HFFc6 (cell line): ENCODE measurements around the gene STEAP3. TPM values are rescaled to one million over a fixed set of nuclear protein-coding genes. Genes with fewer than 3 reads are reported as not detected.
A peak's percentile ranks its signal among the peaks of the same experiment; 100 is the strongest.

Source experiments
- DNase-seq: peaks from one replicate; pipeline ENCODE4 v3.0.0-alpha.2; 2018
- H3K27ac Mint-ChIP-seq: 2 replicates; pipeline ENCODE4 v1.8.0; 2020; ENCODE audit warnings: mild to moderate bottlenecking, mixed read lengths
- H3K27me3 Mint-ChIP-seq: 2 replicates; pipeline ENCODE4 v1.8.0; 2021; ENCODE audit warnings: mild to moderate bottlenecking, moderate library complexity, mixed read lengths; ENCODE audit not compliant: insufficient read depth
- H3K36me3 Mint-ChIP-seq: 2 replicates; pipeline ENCODE4 v1.8.0; 2021; ENCODE audit warnings: low read depth, mixed read lengths
- H3K4me1 Mint-ChIP-seq: 2 replicates; pipeline ENCODE4 v1.8.0; 2020; ENCODE audit warnings: low read depth, mixed read lengths
- H3K4me3 Mint-ChIP-seq: 2 replicates; pipeline ENCODE4 v1.8.0; 2020; ENCODE audit warnings: mild to moderate bottlenecking, moderate library complexity, mixed read lengths
- H3K9me3 Mint-ChIP-seq: 2 replicates; pipeline ENCODE4 v1.8.0; 2020; ENCODE audit warnings: mild to moderate bottlenecking, mixed read lengths
- total RNA-seq, 6 experiments: library from RNA; stranded (reverse); fragmentation: NEBNext Ultra II Directional; extraction: Animal tissue kit (Norgen Biotek cat#: 25700); gene quantifications; 2 replicates in 1 of 6; 3 replicates in 5 of 6; pipeline ENCODE4 v1.2.3, GENCODE V29; 2021
- TF ChIP-seq, protein P1 (sequence below): fragments of 200-600 bp; sonication (generic); IDR thresholded peaks from 2 replicates; pipeline ENCODE4 v1.5.0; 2021; ENCODE audit warnings: antibody characterized with exemption, mild to moderate bottlenecking

STEAP3 gene
- total RNA-seq, 6 experiments from 2014 or later, result 20.7 to 37.3 (median 30.9) TPM

DNA sequence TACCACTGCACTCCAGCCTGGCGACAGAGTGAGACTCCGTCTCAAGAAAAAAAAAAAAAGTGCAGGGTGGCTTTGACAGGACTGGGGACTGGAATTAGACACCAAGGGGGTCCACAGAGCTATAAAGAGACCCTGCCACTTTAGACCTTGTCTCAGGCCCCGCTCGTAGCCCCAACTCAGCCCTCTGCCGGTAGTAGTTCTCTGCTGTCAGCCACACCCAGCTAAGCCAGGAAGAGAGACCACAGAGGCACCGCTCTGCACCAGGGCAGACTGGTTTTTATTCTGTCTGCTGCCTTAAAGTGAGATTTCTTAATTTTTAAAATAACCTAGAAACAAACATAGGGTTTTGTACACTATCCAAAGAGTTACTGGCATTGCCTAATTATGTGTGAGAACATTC is 66.0 kb downstream of the STEAP3 start:
- no peak for DNase-seq
- no peak overlapping the region for H3K27ac Mint-ChIP-seq
- TF ChIP-seq, protein P1, sequence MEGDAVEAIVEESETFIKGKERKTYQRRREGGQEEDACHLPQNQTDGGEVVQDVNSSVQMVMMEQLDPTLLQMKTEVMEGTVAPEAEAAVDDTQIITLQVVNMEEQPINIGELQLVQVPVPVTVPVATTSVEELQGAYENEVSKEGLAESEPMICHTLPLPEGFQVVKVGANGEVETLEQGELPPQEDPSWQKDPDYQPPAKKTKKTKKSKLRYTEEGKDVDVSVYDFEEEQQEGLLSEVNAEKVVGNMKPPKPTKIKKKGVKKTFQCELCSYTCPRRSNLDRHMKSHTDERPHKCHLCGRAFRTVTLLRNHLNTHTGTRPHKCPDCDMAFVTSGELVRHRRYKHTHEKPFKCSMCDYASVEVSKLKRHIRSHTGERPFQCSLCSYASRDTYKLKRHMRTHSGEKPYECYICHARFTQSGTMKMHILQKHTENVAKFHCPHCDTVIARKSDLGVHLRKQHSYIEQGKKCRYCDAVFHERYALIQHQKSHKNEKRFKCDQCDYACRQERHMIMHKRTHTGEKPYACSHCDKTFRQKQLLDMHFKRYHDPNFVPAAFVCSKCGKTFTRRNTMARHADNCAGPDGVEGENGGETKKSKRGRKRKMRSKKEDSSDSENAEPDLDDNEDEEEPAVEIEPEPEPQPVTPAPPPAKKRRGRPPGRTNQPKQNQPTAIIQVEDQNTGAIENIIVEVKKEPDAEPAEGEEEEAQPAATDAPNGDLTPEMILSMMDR, result no peak
- H3K4me1 Mint-ChIP-seq, result peaks cover 7% of the 10 kb centered on the region
- H3K27me3 Mint-ChIP-seq, result peaks cover 7% of the 10 kb centered on the region
- H3K9me3 Mint-ChIP-seq, result no peaks in the 10 kb centered on the region
- no peak overlapping the region for H3K4me3 Mint-ChIP-seq
- H3K36me3 Mint-ChIP-seq, result no peaks in the 10 kb centered on the region

DNA sequence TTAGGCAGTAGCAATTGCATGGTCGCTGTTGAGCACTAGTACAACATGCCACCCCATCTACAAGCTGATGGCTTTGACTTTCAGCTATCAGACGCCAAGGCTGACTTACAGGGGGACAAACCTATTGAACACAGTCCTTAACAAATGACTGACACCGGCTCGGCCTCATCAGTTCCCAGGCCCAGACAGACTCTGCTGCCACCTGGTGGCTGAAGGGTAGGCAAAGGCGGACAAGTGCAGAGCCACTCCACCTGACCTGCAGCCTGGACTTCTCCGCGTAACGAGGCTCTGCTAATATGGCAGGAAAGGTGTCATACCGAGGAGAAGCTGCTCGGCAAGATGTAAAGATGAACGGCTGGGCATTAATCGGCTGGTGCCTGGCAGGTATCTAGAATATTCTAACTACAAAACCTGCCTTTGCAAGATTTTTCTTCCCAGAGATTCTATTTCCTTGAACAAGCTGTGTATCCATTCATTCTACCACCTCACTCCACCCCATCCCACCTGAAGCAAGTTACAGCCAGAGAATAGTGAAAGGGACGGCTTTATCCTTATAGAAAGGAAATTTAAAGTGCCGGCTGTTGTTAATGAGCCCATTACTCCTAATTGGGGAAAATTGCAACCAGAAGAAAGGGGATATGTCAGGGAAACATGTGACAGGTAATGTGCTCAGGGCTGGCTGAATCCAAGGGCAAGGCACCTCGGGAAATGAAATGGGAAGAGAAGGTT is 67.4 kb downstream of the STEAP3 start:
- peak; percentile 39 for DNase-seq

DNA sequence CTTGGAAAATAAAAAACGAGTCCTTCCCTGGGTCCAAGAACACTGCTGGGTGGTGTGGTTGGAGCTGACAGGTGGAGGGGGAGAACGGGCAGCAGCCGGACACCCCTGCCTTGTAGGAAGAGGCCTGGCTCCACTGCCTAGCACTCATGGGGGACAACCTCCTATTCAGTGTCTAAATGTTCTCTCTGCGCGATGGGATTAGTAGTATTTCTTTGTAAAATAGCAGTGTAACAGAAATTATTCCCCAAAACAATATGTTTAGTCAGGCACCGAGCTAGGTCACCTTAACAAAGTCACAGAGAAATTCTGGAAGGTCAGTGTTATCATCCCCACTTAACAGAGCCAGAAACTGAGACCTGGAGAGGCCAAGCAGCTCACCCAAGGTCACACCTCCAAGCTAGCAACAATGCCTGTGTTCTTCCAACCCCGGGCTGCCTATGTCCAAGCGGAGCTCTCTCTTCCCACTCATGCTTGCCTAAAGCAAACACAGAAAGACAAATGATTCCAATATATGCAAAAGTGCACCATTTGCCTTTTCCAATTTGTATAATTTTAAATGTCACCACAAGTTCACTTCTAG is 68.0 kb downstream of the STEAP3 start:
- no peaks in the 10 kb centered on the region for H3K9me3 Mint-ChIP-seq
- no peaks in the 10 kb centered on the region for H3K36me3 Mint-ChIP-seq
- no peak overlapping the region for H3K4me3 Mint-ChIP-seq
- no peak for DNase-seq
- TF ChIP-seq, protein P1, result no peak
- peaks cover 7% of the 10 kb centered on the region for H3K27me3 Mint-ChIP-seq
- H3K4me1 Mint-ChIP-seq, result peaks cover 6% of the 10 kb centered on the region; the same call in 1 of the 2 replicates
- H3K27ac Mint-ChIP-seq, result no peak overlapping the region

More for the DNA sequence above, 67.4 kb downstream of the STEAP3 start:
- TF ChIP-seq, protein P1, result peak; percentile 91
- H3K4me1 Mint-ChIP-seq, result peaks cover 6% of the 10 kb centered on the region; the same call in 1 of the 2 replicates
- H3K4me3 Mint-ChIP-seq, result no peak overlapping the region
- H3K27me3 Mint-ChIP-seq, result peaks cover 7% of the 10 kb centered on the region
- H3K36me3 Mint-ChIP-seq, result no peaks in the 10 kb centered on the region
- H3K9me3 Mint-ChIP-seq, result no peaks in the 10 kb centered on the region
- no peak overlapping the region for H3K27ac Mint-ChIP-seq

DNA sequence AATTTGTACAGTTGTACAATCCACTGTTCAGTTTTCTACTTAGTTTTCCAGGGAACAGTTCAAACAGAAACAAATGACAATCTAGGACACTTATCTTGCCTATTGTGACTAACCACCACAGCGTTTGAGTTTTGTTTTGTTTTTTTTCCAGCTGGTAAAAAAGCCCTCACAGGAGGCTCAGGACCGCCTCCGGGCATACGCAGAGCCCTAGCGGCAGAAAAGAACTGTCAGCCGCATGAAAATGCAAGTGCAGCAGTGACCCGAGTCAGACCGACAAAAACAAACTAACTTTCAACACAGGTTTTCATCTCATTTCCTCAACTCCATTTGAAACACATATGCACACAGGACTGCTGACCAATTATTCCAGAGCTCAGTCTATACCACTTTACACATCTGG is 68.6 kb downstream of the STEAP3 start:
- TF ChIP-seq, protein P1, result no peak; the same call in 1 of the 2 replicates
- Mint-ChIP-seq H3K4me3 (no peak overlapping the region; the same call in 1 of the 2 replicates), H3K27me3 (peaks cover 7% of the 10 kb centered on the region), H3K27ac (no peak overlapping the region), H3K9me3 (no peaks in the 10 kb centered on the region), H3K36me3 (no peaks in the 10 kb centered on the region), H3K4me1 (peaks cover 6% of the 10 kb centered on the region; the same call in 1 of the 2 replicates)
- no peak for DNase-seq

DNA sequence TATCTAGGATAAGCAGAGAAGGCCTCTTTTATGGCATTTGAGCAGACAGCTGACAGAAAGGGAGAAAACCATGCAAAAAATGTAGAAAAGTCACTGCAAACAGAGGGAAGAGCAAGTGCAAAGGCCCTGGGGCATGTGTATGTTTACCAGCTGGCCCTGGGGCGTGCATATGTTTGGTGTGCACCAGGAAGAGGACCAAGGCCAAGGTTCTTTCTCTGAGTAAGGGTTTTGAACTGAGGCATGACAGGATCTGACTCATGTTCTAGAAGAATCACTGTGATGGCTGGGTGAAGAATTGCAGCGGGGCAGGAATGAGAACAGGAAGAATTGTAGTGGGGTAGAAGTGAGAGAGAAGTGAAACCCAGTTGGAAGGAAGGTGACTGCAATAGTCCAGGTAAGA is 69.6 kb downstream of the STEAP3 start:
- TF ChIP-seq, protein P1, result no peak
- Mint-ChIP-seq H3K27ac (no peak overlapping the region), H3K27me3 (peaks cover 7% of the 10 kb centered on the region), H3K36me3 (no peaks in the 10 kb centered on the region), H3K4me1 (peaks cover 6% of the 10 kb centered on the region; the same call in 1 of the 2 replicates), H3K4me3 (no peak overlapping the region), H3K9me3 (no peaks in the 10 kb centered on the region)
- no peak for DNase-seq
